DOHH2 (cell line): ENCODE measurements around the gene MAD2L1.
"Not testable (repeated sequence)": the region's sequence is repeated elsewhere in the genome, so short reads cannot be mapped to it uniquely, and the experiment has no call there.

Experiments
- H3F3A ChIP-seq: fragments of 200-600 bp; sonication (generic), shearing (Covaris generic); 2 replicates; pipeline ENCODE4 v1.6.0; 2016; ENCODE audit warnings: antibody characterized with exemption, mild to moderate bottlenecking; ENCODE audit not compliant: control insufficient read depth, insufficient read depth
- H3K27ac ChIP-seq: fragments of 200-600 bp; sonication (generic); 2 replicates; pipeline ENCODE4 v1.5.1; 2014; ENCODE audit warnings: low read depth, mild to moderate bottlenecking, low read length, moderate library complexity
- H3K27me3 ChIP-seq: fragments of 200-600 bp; sonication (generic); 2 replicates; pipeline ENCODE4 v1.6.1; 2014; ENCODE audit warnings: mild to moderate bottlenecking, low read length, mixed read lengths; ENCODE audit not compliant: control insufficient read depth
- H3K36me3 ChIP-seq: fragments of 200-600 bp; sonication (generic); 2 replicates; pipeline ENCODE4 v1.6.1; 2014; ENCODE audit warnings: mild to moderate bottlenecking, low read length, moderate library complexity, mixed read lengths; ENCODE audit not compliant: control insufficient read depth
- H3K4me1 ChIP-seq: fragments of 200-600 bp; sonication (generic); 2 replicates; pipeline ENCODE4 v1.6.1; 2014; ENCODE audit warnings: mild to moderate bottlenecking, low read length, mixed read lengths; ENCODE audit not compliant: control insufficient read depth
- H3K4me2 ChIP-seq: fragments of 200-600 bp; sonication (generic); 2 replicates; pipeline ENCODE4 v1.6.0; 2014; ENCODE audit warnings: mild to moderate bottlenecking, low read length, moderate library complexity
- H3K4me3 ChIP-seq: fragments of 200-600 bp; sonication (generic); 2 replicates; pipeline ENCODE4 v1.5.1; 2014; ENCODE audit warnings: mild to moderate bottlenecking, low read length, mixed read lengths
- H3K79me2 ChIP-seq: fragments of 200-600 bp; sonication (generic); 2 replicates; pipeline ENCODE4 v1.6.1; 2014; ENCODE audit warnings: mild to moderate bottlenecking, low read length, mixed read lengths; ENCODE audit not compliant: control insufficient read depth
- H3K9me2 ChIP-seq: fragments of 200-600 bp; sonication (generic); replicated peaks from 2 replicates; pipeline ENCODE4 v1.6.1; 2014; ENCODE audit warnings: mild to moderate bottlenecking, low read length, mixed read lengths; ENCODE audit not compliant: control insufficient read depth
- H3K9me3 ChIP-seq: fragments of 200-600 bp; sonication (generic); 2 replicates; pipeline ENCODE4 v1.6.1; 2014; ENCODE audit warnings: antibody characterized with exemption, low read length, mixed read lengths; ENCODE audit not compliant: control insufficient read depth, insufficient read depth
- H4K20me1 ChIP-seq: fragments of 200-600 bp; sonication (generic); 2 replicates; pipeline ENCODE4 v1.6.0; 2014; ENCODE audit warnings: low read depth, mild to moderate bottlenecking, antibody characterized with exemption, low read length, moderate library complexity; ENCODE audit not compliant: control insufficient read depth, insufficient read depth
- CTCF ChIP-seq: fragments of 200-600 bp; sonication (generic); IDR thresholded peaks from one replicate; pipeline ENCODE4 v1.5.1; 2014; ENCODE audit warnings: antibody characterized with exemption, mild to moderate bottlenecking, low read depth, low read length; ENCODE audit not compliant: poor library complexity, severe bottlenecking
- EZH2phosphoT487 ChIP-seq: fragments of 200-600 bp; sonication (generic); IDR thresholded peaks from 2 replicates; pipeline ENCODE4 v1.6.1; 2017; ENCODE audit warnings: borderline replicate concordance, mild to moderate bottlenecking, antibody characterized with exemption, low read length, moderate library complexity, mixed read lengths

MAD2L1 gene

GRCh38 chr4:120105472-120105871, 38.8 kb upstream of the MAD2L1 start:
- Histone ChIP-seq H4K20me1 (no peaks in the 10 kb centered on the region), H3K36me3 (no peaks in the 10 kb centered on the region), H3K9me3 (no peaks in the 10 kb centered on the region), H3K4me1 (no peaks in the 10 kb centered on the region), H3K79me2 (no peaks in the 10 kb centered on the region), H3K9me2 (no peaks in the 10 kb centered on the region), H3K4me3 (no peak overlapping the region), H3K27ac (no peak overlapping the region), H3F3A (no peaks in the 10 kb centered on the region), H3K27me3 (no peaks in the 10 kb centered on the region), H3K4me2 (no peak overlapping the region)
- TF ChIP-seq CTCF, result no peak

GRCh38 chr4:120096508-120097297, 30.1 kb upstream of the MAD2L1 start:
- Histone ChIP-seq H3K4me1 (no peaks in the 10 kb centered on the region), H3F3A (no peaks in the 10 kb centered on the region), H3K9me2 (no peaks in the 10 kb centered on the region), H3K4me2 (no peak overlapping the region), H3K27me3 (peaks cover 2% of the 10 kb centered on the region; the same call in 1 of the 2 replicates), H4K20me1 (no peaks in the 10 kb centered on the region), H3K27ac (no peak overlapping the region), H3K36me3 (no peaks in the 10 kb centered on the region), H3K9me3 (no peaks in the 10 kb centered on the region), H3K4me3 (no peak overlapping the region), H3K79me2 (no peaks in the 10 kb centered on the region)
- no peak for TF ChIP-seq EZH2phosphoT487
- TF ChIP-seq CTCF, result no peak

GRCh38 chr4:120088507-120088906, 21.9 kb upstream of the MAD2L1 start:
- Histone ChIP-seq H3K9me3 (no peaks in the 10 kb centered on the region; the same call in 1 of the 2 replicates), H3F3A (no peaks in the 10 kb centered on the region), H3K4me3 (no peak overlapping the region), H3K27ac (no peak overlapping the region), H3K27me3 (no peaks in the 10 kb centered on the region), H3K4me1 (no peaks in the 10 kb centered on the region), H3K79me2 (no peaks in the 10 kb centered on the region), H3K9me2 (no peaks in the 10 kb centered on the region), H3K4me2 (no peak overlapping the region), H4K20me1 (no peaks in the 10 kb centered on the region), H3K36me3 (no peaks in the 10 kb centered on the region)
- TF ChIP-seq CTCF, result no peak
- TF ChIP-seq EZH2phosphoT487, result no peak

- not testable (repeated sequence) for H3K27ac ChIP-seq, H3K79me2 ChIP-seq, H3K36me3 ChIP-seq, H3F3A ChIP-seq, H3K9me3 ChIP-seq, H4K20me1 ChIP-seq, H3K4me1 ChIP-seq, H3K27me3 ChIP-seq, H3K9me2 ChIP-seq, H3K4me2 ChIP-seq, H3K4me3 ChIP-seq
Measured at GRCh38 chr4:120088066-120088465, 21.4 kb upstream of the MAD2L1 start.
